GM18517 (cell line): ENCODE measurements around the gene LCP2.

Experiments
- ATAC-seq: cut with Tn5 transposase; IDR thresholded peaks from one replicate; pipeline ENCODE4 v1.9.1; 2021; ENCODE audit warnings: mild to moderate bottlenecking, moderate library complexity; ENCODE audit not compliant: unreplicated experiment

LCP2 gene

GRCh38 chr5:170316937-170317336 lies 19.4 kb upstream of the LCP2 start:
- ATAC-seq: no peak

- no peak for ATAC-seq
Measured at GRCh38 chr5:170315154-170315553, 17.6 kb upstream of the LCP2 start.

- ATAC-seq: no peak
Measured at GRCh38 chr5:170314541-170315095, 17.0 kb upstream of the LCP2 start.

GRCh38 chr5:170313816-170314215 lies 16.2 kb upstream of the LCP2 start:
- no peak for ATAC-seq

GRCh38 chr5:170313344-170313743 lies 15.8 kb upstream of the LCP2 start:
- ATAC-seq: no peak

- no peak for ATAC-seq
Measured at GRCh38 chr5:170312666-170313065, 15.1 kb upstream of the LCP2 start.

- ATAC-seq: no peak
Measured at GRCh38 chr5:170312301-170312595, 14.7 kb upstream of the LCP2 start.

GRCh38 chr5:170311511-170312300 lies 14.1 kb upstream of the LCP2 start:
- ATAC-seq: no peak

- no peak for ATAC-seq
Measured at GRCh38 chr5:170310256-170310926, 12.8 kb upstream of the LCP2 start.

- no peak for ATAC-seq
Measured at GRCh38 chr5:170308686-170309085, 11.1 kb upstream of the LCP2 start.

GRCh38 chr5:170307575-170308465 lies 10.2 kb upstream of the LCP2 start:
- no peak for ATAC-seq

- ATAC-seq: peak; percentile 57
Measured at GRCh38 chr5:170306381-170306831, 8.8 kb upstream of the LCP2 start.

GRCh38 chr5:170305646-170306025 lies 8.1 kb upstream of the LCP2 start:
- ATAC-seq: no peak

- ATAC-seq: no peak
Measured at GRCh38 chr5:170305016-170305645, 7.6 kb upstream of the LCP2 start.

GRCh38 chr5:170303549-170303948 lies 6.0 kb upstream of the LCP2 start:
- ATAC-seq: no peak

GRCh38 chr5:170302653-170303501 lies 5.3 kb upstream of the LCP2 start:
- ATAC-seq: peak; percentile 85

GRCh38 chr5:170301981-170302652 lies 4.5 kb upstream of the LCP2 start:
- ATAC-seq: no peak

- no peak for ATAC-seq
Measured at GRCh38 chr5:170301149-170301548, 3.6 kb upstream of the LCP2 start.

GRCh38 chr5:170300361-170301013 lies 2.9 kb upstream of the LCP2 start:
- ATAC-seq: no peak
